Measurements from ENCODE around the gene NDRG2.

The NDRG2 gene

GRCh38 chr14:21038441-21039422 is 13.9 kb upstream of the NDRG2 start:
- DNase-seq = peak; percentile 58

GRCh38 chr14:21037156-21037555 is 12.3 kb upstream of the NDRG2 start:
- DNase-seq = no peak

DNA sequence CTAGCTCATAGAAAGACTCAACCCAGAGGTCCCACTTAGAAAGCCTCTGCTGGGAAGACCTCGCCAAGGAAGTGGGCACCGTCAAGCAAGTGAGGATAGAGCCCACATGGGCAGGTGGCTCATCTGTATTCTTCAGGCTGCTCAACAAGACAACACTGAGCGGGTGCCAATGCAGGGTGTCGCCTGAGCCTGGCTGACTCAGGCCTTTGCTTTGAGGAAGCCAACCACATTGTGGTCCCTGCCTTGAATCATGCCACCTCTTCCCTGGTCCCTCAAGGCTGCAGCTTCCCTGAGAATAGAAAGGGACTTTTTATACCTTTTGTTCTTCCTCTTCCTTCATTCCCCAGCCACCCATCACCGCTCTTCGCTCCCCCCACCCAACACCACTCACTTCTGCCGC is 11.9 kb upstream of the NDRG2 start:
- no peak for DNase-seq

DNA sequence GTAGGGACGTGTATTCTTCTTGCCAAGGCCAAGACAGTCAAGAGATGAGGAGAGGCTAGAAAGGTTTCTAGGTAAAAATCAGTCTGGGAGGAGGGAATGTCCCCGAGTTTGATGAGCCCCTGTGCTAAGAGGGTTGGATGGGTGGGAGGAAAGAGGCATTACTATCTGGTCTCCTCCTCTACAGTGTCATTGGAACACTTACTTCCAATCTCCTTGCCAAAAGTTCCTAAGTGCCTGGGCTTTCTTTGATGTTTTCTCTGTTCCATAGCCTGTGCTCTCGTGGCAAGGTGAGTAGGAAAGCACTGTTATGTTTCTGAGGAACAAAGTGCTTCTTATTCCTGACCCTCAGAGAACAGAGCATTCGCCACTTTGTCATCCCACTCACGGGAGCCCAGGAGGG is 9.8 kb upstream of the NDRG2 start, which contains the start of gene RNASE13:
TSS of gene RNASE13 (minus strand) at position 101 of the 400 bp plus-strand sequence. CDS start 519 bp downstream, outside the sequence.
- DNase-seq = no peak

DNA sequence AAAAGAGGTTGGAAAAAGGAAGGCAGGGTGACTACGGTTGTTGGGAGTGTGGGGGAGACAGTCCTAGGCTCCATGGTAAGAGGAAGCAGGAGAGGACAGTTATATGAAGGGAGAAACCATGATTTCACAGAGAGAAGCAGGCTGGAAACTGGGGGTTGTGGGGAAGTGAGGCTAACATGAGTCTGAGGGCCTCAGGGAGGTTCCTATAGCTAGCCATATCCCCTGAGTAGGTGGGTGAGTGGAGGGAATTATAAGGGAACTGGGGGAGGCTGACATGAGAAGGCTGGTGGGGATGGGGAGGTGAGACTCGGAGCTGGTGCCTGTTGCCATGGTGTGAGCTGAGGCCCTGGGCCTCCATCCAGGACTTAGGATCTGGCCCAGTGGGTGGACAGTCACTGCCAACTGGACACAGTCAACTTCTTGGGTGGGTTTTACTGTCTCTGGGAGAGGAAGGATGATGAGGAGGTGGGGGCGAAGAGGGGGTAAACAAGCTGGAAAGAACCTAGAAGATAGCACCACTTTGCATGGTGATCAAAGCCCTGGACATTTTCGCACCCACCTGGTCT is 8.4 kb upstream of the NDRG2 start:
- DNase-seq = no peak

DNA sequence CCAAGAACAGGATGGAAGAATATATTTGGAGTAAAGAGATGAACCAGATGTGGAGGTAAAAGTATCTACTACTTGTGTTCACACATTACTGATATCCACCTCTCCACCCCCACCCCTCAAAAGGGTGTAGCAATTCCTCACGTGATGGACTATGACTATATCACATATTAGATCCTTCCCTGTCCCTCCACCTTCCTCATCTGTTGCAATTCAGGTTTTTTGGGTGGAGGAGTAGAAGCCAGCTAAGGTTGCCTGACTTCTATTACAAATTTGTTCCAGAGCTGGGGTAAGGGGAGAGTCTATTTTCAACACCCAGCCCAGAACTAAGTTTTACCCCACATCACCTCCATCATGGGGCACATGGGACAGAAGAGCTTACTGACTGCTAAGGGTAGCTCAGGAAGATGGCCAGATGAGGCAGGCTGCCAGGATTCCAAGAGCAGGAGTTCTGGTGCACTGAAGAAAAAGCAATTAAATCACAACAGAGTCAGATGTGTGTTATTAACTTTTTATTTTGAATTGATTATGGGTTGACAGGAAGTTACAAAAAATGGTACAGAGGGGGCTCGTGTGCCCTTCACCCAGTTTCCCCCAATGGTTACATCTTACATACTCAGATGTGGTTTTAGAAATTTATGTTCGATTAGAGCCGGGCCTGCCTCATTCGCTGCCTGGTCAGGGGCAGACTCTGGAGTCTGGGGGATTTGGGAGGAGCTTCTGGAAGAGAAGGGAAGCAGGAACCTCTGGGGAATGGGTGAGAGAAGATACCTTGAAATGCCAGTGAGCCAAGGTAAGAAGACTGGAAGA is 7.7 kb upstream of the NDRG2 start:
- no peak for DNase-seq

DNA sequence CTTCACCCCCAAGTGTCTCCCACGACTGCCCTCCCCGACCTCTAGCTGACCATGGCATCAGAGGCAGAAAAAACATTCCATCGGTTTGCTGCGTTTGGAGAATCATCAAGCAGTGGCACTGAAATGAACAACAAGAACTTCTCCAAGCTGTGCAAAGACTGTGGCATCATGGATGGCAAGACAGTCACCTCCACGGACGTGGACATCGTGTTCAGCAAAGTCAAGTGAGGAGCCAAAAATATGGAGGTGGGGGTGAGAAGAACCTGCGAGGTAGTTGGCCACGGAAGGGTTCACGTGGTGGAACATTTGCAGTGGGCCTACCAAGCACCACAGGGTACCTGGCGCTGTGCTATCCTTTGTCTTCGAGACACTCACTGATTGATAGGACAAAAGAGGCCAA is 5.7 kb upstream of the NDRG2 start:
- no peak for DNase-seq

DNA sequence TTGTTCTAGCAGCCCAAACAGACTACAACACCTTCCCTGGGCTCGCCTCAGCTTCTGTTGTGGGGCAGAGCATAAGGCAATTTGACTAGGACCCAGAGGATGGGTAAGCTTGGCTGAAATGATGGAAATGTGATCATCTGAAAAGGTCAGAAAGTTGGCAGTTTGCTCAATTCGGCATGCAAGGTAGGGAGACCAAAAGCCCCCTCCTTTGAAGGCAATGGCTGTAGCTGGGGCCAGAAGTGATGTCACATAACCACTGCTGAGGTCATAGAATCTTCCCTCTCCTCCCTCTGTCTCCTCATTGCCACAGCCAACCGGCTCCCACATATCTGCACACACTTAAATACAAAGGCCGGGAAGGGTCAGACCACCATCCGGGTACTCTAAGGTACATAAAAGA is 5.1 kb upstream of the NDRG2 start, which contains the start of gene TPPP2:
TSS of gene TPPP2 (plus strand) at position 301 of the 400 bp plus-strand sequence. CDS start 365 bp downstream, outside the sequence.
- no peak for DNase-seq

DNA sequence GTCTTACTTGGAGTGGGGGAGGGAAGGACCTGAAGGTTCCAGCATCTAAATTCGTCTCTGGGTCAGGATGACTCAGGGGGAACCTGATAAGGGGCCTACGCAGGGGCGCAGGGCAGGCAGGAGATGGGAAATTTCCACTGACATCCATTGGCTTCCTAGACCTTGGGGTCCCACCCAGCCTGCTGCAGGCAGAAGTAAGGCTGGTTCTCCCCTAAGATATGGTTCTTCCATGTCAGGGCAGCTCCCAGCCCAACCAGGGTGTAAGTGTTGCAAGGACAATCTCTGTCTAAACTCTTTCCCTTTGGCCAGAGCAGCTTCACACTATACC is 2.1 kb upstream of the NDRG2 start:
- no peak for DNase-seq

DNA sequence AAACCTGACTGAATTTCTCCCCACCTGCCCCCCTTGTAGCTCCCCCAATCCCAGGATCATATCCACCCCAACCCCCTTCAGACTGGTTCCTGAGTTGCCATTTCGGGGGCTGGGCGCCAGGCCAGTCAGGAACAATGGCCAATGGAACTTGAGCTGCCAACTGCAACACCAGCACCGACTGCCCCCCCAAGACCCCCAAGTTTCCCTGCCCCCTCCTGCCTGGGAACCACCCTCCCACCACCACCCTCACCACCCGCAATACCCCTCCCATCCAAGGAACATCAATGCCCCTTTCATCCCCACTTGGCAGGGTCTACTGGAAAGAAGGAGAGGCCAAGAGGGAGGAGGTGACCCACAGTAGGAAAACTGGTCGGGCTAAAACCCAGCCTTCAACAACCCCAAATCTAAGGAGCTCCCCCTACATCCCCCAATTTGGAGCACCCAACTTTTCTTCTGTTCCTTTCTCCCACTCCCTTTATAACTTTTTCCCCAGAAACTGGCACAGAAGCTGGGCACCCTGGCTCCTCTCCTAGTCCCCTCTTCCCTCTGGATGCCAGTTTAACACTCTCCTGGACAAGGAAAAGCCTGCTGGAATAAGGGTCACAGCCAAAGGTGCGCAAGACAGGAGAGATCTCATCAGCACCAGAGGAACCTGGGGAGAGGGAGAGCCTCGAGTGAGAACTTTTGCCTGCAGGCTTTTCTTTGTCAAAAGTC is 1.6 kb upstream of the NDRG2 start:
- DNase-seq = no peak

DNA sequence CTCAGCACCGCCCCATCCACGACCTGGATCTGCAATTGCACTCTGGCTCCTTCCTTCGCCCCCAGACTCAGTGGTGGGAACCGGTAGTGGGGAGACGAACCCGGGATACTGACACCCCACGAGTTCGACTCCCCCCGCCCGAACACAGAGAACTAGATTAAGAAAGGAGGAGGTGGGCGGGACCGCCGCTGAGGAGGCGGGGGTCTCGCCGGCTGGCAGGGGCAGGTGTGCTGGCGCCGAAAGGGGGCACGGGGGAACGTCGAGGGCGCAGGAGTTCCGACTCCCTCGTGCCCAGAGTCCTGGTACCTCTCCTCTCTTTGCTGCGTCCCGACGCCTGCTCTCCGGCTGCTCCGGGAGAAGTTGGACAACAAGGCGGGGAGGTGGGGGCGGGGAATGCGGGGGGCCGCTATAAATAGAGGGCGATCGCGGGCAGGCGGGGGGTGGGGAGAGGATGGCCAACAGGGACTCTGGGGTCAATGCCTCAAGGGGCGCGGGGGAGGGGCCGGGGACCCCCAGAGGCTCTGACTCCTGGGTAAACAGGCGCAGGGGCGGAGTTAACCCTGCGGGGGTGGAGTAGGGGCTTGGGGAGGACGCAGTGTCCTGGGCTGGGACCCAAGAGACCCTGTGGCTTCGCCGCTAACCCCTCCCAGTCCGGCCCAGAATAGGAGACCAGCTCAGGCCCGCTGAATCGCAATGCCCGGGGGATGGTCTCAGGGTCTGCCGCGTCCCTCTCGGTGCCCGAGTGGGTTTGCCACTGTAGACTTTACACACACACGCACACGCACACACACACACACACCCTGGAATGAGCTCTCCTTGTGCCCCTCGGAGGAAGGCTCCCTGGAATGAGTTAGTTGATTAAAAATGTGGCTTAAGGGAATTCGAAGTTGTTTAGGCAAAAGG is 761 bp upstream of the NDRG2 start:
- peak; percentile 89 for DNase-seq

DNA sequence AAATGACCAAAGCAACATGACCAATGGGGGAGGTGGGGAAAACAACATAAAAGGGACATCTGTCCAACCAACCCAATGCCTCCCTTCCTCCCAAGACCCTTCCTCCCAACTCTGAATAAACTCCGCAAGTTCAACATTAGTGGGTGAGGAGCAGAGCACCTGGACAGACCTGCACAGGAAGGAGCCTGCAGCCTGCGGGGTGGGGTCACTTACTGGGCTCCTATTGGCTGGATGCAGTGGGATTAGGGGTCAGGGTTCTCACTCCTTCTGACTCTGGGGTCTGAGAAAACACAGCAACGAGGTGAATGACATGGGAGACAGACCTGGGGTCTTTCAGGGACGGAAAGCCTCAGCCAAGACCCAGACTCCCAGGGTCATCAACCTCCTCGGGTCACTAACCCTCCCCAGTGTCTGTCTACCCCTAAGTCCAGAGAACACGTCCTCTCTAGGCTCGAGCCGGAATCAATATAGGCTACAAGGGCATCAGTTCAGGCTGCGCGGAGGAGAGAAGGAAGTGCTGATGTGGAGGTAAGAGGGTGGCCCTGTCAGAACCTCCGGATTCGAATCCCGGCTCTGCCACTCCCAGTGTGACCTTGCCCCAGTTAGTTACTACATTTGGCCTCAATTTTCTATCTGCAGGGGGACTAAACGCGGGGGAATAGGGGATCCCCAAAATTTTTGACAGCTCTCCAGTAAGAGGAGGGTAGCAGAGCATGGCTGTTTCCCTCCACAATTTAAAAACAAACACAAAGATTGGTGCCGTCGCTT is 860 bp downstream of the NDRG2 start:
- no peak for DNase-seq

DNA sequence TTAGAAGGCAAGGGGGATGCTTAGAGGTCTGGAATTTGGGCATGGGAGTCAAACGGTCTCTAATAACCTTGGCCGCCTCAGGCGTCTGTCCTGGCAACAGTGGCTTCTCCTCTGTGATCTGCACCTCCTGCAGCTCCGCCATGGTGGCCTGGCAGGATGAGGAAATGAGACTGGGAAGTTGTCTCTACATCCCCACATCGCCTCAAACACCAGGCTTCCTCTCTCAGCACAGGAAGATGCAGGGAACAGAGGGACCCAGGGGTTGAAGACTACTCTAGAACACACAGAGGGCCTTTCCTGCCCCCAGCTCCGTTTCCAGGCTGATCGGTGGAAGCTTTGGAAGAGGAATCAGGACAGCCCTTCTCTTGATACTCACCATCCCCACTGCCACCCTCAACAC is 1.7 kb downstream of the NDRG2 start:
- DNase-seq = no peak

DNA sequence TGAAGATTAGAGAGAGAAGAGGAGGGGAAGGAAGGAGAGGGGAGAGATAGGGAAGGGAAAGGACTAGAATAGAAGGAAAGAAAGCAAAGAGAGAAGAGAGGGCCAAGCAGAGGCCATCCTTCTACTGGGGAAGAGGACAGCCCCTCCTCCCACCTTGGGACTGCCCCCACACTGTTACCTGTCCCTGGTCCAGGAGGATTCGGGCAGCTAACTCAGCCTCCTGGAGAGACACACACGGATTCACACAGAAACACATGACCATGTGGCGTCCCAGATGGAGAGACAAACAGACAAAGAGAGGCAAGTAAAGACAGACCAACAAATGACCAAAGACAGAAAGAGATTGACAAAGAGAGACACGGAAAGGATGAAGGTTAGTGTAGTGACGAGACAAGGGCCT is 2.2 kb downstream of the NDRG2 start:
- no peak for DNase-seq

GRCh38 chr14:21020977-21021545 is 3.8 kb downstream of the NDRG2 start:
- DNase-seq = no peak

DNA sequence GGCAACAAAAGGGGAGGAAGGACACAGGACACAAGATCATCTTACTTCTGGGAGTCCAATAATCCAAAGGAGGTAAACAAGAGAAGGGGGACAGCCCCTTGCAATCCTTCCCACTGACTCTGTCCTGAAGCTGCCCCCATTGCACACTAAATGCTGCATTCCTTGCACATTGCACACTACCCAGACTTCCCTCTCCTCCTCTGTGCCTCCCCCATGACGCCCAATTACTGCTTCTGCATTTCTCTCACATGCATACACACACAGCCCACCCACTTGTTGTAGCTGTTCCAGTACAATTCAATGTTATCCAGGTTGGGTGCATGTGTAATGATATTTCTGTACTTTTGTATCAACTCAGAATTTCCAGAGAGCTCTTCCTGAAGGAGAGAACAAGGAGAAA is 5.5 kb downstream of the NDRG2 start:
- no peak for DNase-seq

DNA sequence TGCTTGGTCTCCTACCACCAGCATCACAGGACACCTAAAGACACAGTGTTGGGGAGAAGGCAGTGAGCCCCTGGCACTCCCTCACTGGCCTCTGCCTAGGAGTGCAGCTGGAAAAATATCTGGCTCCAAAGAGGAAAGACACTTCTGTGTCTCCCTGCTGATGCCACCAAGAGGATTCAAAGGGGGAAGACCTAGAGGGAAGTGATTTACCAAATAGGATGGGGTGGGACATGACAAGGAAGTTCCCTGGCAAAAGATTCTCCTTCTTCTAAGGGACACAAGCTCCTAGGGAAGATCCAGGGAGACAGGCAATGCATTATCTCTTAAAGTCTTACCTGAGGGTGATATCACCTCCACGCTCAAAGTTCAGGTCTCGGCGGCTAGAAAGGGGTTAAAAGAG is 6.1 kb downstream of the NDRG2 start:
- DNase-seq = no peak

GRCh38 chr14:21018286-21018685 is 6.6 kb downstream of the NDRG2 start:
- no peak for DNase-seq

DNA sequence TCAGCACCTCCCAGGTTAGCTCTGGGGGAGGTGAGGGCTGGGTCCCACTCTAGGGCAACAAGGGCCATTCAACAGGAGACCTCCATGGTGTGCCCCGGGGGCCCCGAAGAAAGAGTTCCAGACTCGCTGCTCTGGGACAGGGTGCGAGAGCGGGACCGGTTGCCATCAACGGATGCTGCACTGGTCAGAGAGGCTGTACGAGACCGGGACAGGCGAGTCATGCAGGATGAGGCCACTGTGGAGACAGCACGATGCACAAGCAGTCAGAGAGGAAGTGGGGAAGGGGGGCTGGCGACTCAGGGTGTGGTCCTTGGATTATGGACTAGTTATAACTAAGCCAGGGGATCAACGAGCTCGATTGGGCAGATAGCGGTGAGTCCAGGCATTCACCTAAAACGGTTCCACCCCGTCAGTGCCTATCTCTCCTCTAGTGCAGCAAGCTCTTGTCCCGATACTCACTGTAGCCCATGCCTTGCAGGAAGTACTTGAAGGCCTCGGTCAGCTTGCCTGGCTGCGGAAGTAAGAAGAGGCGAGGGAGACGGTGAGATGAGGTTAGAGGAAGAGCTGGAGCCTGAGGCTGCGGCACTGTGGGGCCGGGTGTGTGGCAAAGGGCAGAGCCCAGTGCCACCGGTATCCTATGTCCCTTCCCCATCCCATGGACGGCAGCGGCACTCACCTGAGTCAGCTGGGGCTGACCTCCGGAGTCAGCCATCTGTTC is 7.2 kb downstream of the NDRG2 start:
- DNase-seq = no peak
